Right lobe of liver (tissue), 4 donors: ENCODE results near the gene BOLA2.
"Not testable (repeated sequence)": the region's sequence is repeated elsewhere in the genome, so short reads cannot be mapped to it uniquely, and the experiment has no call there.

ENCODE experiments used
- POLR2A ChIP-seq: fragments of 450-650 bp; IDR thresholded peaks from one replicate; pipeline ENCODE4 v1.6.1; 2017; ENCODE audit warnings: antibody characterized with exemption, mild to moderate bottlenecking
- TF ChIP-seq, protein P1 (sequence below), 4 donors: fragments of 200-600 bp in 3 of 4; fragments of 450-650 bp in 1 of 4; IDR thresholded peaks; one replicate each; pipeline versions ENCODE4 v1.5.1 to v1.8.0; 2016 to 2022; ENCODE audit warnings: antibody characterized with exemption in 4 of 4, mild to moderate bottlenecking in 2 of 4
- donor health status: DM: no; HTN: no; CAD: no.
- donor health status: DM: no; HTN: no; CAD: no.
- donor health status: DM: no; HTN: yes; CAD: no.

- not testable (repeated sequence) for TF ChIP-seq POLR2A
- TF ChIP-seq, protein P1, sequence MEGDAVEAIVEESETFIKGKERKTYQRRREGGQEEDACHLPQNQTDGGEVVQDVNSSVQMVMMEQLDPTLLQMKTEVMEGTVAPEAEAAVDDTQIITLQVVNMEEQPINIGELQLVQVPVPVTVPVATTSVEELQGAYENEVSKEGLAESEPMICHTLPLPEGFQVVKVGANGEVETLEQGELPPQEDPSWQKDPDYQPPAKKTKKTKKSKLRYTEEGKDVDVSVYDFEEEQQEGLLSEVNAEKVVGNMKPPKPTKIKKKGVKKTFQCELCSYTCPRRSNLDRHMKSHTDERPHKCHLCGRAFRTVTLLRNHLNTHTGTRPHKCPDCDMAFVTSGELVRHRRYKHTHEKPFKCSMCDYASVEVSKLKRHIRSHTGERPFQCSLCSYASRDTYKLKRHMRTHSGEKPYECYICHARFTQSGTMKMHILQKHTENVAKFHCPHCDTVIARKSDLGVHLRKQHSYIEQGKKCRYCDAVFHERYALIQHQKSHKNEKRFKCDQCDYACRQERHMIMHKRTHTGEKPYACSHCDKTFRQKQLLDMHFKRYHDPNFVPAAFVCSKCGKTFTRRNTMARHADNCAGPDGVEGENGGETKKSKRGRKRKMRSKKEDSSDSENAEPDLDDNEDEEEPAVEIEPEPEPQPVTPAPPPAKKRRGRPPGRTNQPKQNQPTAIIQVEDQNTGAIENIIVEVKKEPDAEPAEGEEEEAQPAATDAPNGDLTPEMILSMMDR (IDR thresholded peaks at IDR 0.05): not testable (repeated sequence)
Measured at GRCh38 chr16:29469660-29470059, 15.5 kb upstream of the BOLA2 start.
